H9 (cell line): ENCODE data around the gene FILIP1. TPM values are rescaled to one million over a fixed set of nuclear protein-coding genes. Genes with fewer than 3 reads are reported as not detected.

Experiments
- DNase-seq: peaks from one replicate; pipeline ENCODE4 v3.0.0-alpha.2; 2017
- H2AFZ ChIP-seq: one replicate; pipeline ENCODE4 v1.6.1; 2013; ENCODE audit warnings: mild to moderate bottlenecking, low read length, control low read depth, moderate library complexity
- H2AK5ac ChIP-seq: 2 replicates; pipeline ENCODE4 v1.6.1; 2013; ENCODE audit warnings: low read length, control low read depth, mixed read lengths; ENCODE audit not compliant: insufficient read length
- H2BK120ac ChIP-seq: one replicate; pipeline ENCODE4 v1.6.1; 2013; ENCODE audit warnings: low read depth, mild to moderate bottlenecking, low read length, control low read depth, inconsistent platforms; ENCODE audit not compliant: poor library complexity, severe bottlenecking
- H2BK12ac ChIP-seq: 2 replicates; pipeline ENCODE4 v1.6.1; 2013; ENCODE audit warnings: low read length, control low read depth, mixed read lengths, low read depth; ENCODE audit not compliant: insufficient read length
- H2BK15ac ChIP-seq: 2 replicates; pipeline ENCODE4 v1.6.1; 2013; ENCODE audit warnings: low read depth, low read length, control low read depth
- H2BK20ac ChIP-seq: one replicate; pipeline ENCODE4 v1.6.1; 2013; ENCODE audit warnings: low read depth, mild to moderate bottlenecking, low read length, control low read depth, inconsistent platforms; ENCODE audit not compliant: poor library complexity, severe bottlenecking
- H2BK5ac ChIP-seq: 2 replicates; pipeline ENCODE4 v1.6.1; 2013; ENCODE audit warnings: low read length, control low read depth, mixed read lengths; ENCODE audit not compliant: insufficient read length
- H3K14ac ChIP-seq: 2 replicates; pipeline ENCODE4 v1.6.1; 2013; ENCODE audit warnings: low read length, control low read depth; ENCODE audit not compliant: insufficient read depth
- H3K18ac ChIP-seq: 2 replicates; pipeline ENCODE4 v1.6.1; 2013; ENCODE audit warnings: low read depth, mild to moderate bottlenecking, mixed read lengths, low read length, control low read depth; ENCODE audit not compliant: insufficient read length
- H3K23ac ChIP-seq: 2 replicates; pipeline ENCODE4 v1.6.1; 2013; ENCODE audit warnings: low read length, control low read depth, mixed read lengths, low read depth; ENCODE audit not compliant: insufficient read length
- H3K23me2 ChIP-seq: 2 replicates; pipeline ENCODE4 v1.6.1; 2013; ENCODE audit warnings: low read depth, mild to moderate bottlenecking, mixed read lengths, low read length, control low read depth; ENCODE audit not compliant: insufficient read length, poor library complexity, severe bottlenecking
- H3K27ac ChIP-seq: 2 replicates; pipeline ENCODE4 v1.5.1; 2013; ENCODE audit warnings: low read length, control low read depth, mixed read lengths, low read depth; ENCODE audit not compliant: insufficient read length
- H3K27me3 ChIP-seq: 2 replicates; pipeline ENCODE4 v1.6.1; 2013; ENCODE audit warnings: low read length, control low read depth, inconsistent platforms; ENCODE audit not compliant: insufficient read depth
- H3K4ac ChIP-seq: 2 replicates; pipeline ENCODE4 v1.6.1; 2013; ENCODE audit warnings: low read depth, mild to moderate bottlenecking, control low read depth, inconsistent platforms, low read length, moderate library complexity
- H3K4me1 ChIP-seq: 2 replicates; pipeline ENCODE4 v1.6.1; 2013; ENCODE audit warnings: low read length, control low read depth, inconsistent platforms; ENCODE audit not compliant: insufficient read depth
- H3K4me2 ChIP-seq: 2 replicates; pipeline ENCODE4 v1.6.1; 2013; ENCODE audit warnings: low read length, control low read depth, mixed read lengths; ENCODE audit not compliant: insufficient read length, insufficient read depth
- H3K56ac ChIP-seq: 2 replicates; pipeline ENCODE4 v1.6.1; 2013; ENCODE audit warnings: low read depth, mild to moderate bottlenecking, mixed read lengths, low read length, control low read depth; ENCODE audit not compliant: insufficient read length
- H3K79me1 ChIP-seq: 2 replicates; pipeline ENCODE4 v1.6.1; 2013; ENCODE audit warnings: low read depth, mild to moderate bottlenecking, moderate library complexity, low read length, control low read depth, inconsistent platforms; ENCODE audit not compliant: insufficient read depth, poor library complexity, severe bottlenecking
- H3K79me2 ChIP-seq: 2 replicates; pipeline ENCODE4 v1.6.1; 2013; ENCODE audit warnings: low read length, control low read depth, inconsistent platforms; ENCODE audit not compliant: insufficient read depth
- H3K9ac ChIP-seq: 2 replicates; pipeline ENCODE4 v1.6.1; 2013; ENCODE audit warnings: low read length, control low read depth, mixed read lengths; ENCODE audit not compliant: insufficient read length; ENCODE audit errors: extremely low read depth
- H3K9me3 ChIP-seq: one replicate; pipeline ENCODE4 v1.6.1; 2013; ENCODE audit warnings: low read depth, low read length, inconsistent platforms; ENCODE audit not compliant: control insufficient read depth
- H3T11ph ChIP-seq: one replicate; pipeline ENCODE4 v1.6.1; 2013; ENCODE audit warnings: mild to moderate bottlenecking, low read length, control low read depth, inconsistent platforms
- H4K20me1 ChIP-seq: one replicate; pipeline ENCODE4 v1.6.1; 2013; ENCODE audit not compliant: control insufficient read depth, insufficient read length, insufficient read depth
- H4K5ac ChIP-seq: 2 replicates; pipeline ENCODE4 v1.6.1; 2013; ENCODE audit warnings: low read depth, mild to moderate bottlenecking, mixed read lengths, low read length, control low read depth; ENCODE audit not compliant: insufficient read length
- H4K8ac ChIP-seq: replicated peaks from 2 replicates; pipeline ENCODE4 v1.6.1; 2013; ENCODE audit warnings: low read length, control low read depth, mixed read lengths, low read depth; ENCODE audit not compliant: insufficient read length
- H4K91ac ChIP-seq: 2 replicates; pipeline ENCODE4 v1.6.1; 2013; ENCODE audit warnings: low read depth, mild to moderate bottlenecking, moderate library complexity, mixed read lengths, low read length, control low read depth; ENCODE audit not compliant: insufficient read length
- H3K27ac Mint-ChIP-seq, 3 experiments: 2 replicates in 2 of 3; 3 replicates in 1 of 3; pipeline ENCODE4 v1.8.0; 2020 to 2021; ENCODE audit warnings: mixed read lengths in 3 of 3, mild to moderate bottlenecking in 1 of 3, moderate library complexity in 1 of 3
- H3K27me3 Mint-ChIP-seq: 2 replicates; pipeline ENCODE4 v1.8.0; 2021; ENCODE audit warnings: low read depth, mild to moderate bottlenecking, moderate library complexity, mixed read lengths
- H3K36me3 Mint-ChIP-seq, 3 experiments: 2 replicates in 2 of 3; 3 replicates in 1 of 3; pipeline ENCODE4 v1.8.0; 2020 to 2021; ENCODE audit warnings: low read depth in 3 of 3, mixed read lengths in 3 of 3; ENCODE audit not compliant: insufficient read depth in 1 of 3
- H3K4me1 Mint-ChIP-seq, 2 experiments: 2 replicates each; pipeline ENCODE4 v1.8.0; 2020; ENCODE audit warnings: mixed read lengths in 2 of 2
- H3K4me3 Mint-ChIP-seq, 2 experiments: 2 replicates in 1 of 2; 3 replicates in 1 of 2; pipeline ENCODE4 v1.8.0; 2020 to 2021; ENCODE audit warnings: mild to moderate bottlenecking in 2 of 2, mixed read lengths in 2 of 2, moderate library complexity in 1 of 2
- H3K9me3 Mint-ChIP-seq, 2 experiments: 2 replicates in 1 of 2; 3 replicates in 1 of 2; pipeline ENCODE4 v1.8.0; 2020; ENCODE audit warnings: mild to moderate bottlenecking in 2 of 2, mixed read lengths in 2 of 2, moderate library complexity in 1 of 2
- CTCF ChIP-seq: fragments of 200-600 bp; sonication (generic); conservative IDR thresholded peaks from 3 replicates; pipeline ENCODE4 v1.8.0; 2021; ENCODE audit warnings: antibody characterized with exemption, mild to moderate bottlenecking
- WGBS: extraction: QIAGEN DNeasy Blood & Tissue Kit; methylation state at CpG from one replicate; pipeline ENCODE4 v1.1.7; 2013; ENCODE audit warnings: missing lambda C conversion rate, low lambda C conversion rate, mixed read lengths; ENCODE audit not compliant: insufficient read length; ENCODE audit errors: extremely low coverage; 5-methylcytosine and 5-hydroxymethylcytosine counted together
- total RNA-seq: library from RNA; stranded (reverse); gene quantifications from 2 replicates; pipeline ENCODE4 v1.2.1, GENCODE V29; 2021

The FILIP1 gene
- total RNA-seq, 1 experiment from 2014 or later = 10.5 TPM

DNA sequence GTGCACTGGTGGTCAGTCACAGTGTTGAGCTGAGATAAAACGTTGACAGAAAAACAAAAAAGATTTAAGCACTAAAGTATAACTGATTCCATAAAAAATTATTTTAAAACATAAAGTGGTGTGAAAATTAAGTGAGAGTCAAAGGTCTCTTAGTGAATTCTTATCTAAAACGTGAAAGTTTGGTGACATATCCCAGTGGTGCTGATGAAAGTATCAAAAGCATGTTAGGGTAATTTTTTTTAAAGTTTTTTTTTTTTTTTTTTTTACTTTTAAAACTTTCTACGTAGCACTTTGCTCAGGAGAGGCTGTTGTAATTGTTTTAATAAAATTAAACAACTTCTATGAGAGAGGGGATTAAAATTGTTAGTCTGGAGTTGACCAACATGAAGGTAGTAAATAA lies 143.4 kb downstream of the FILIP1 start:
- Histone ChIP-seq H2BK15ac (no peak overlapping the region), H3K4me2 (peak overlapping the region; percentile 84), H3K56ac (no peak overlapping the region), H2BK120ac (no peak overlapping the region), H3K9ac (peak overlapping the region; percentile 41), H3K9me3 (no peaks in the 10 kb centered on the region), H3K27me3 (no peaks in the 10 kb centered on the region), H4K91ac (no peak overlapping the region), H4K5ac (no peak overlapping the region), H2BK5ac (no peak overlapping the region), H4K20me1 (no peaks in the 10 kb centered on the region), H3K4ac (no peak overlapping the region), H3K23me2 (peaks cover 7% of the 10 kb centered on the region), H4K8ac (no peak overlapping the region), H3K4me1 (peaks cover 5% of the 10 kb centered on the region), H3K14ac (no peak overlapping the region), H2BK20ac (no peak overlapping the region), H3K79me2 (no peaks in the 10 kb centered on the region), H2BK12ac (no peak overlapping the region), H3T11ph (no peak overlapping the region), H2AFZ (no peak overlapping the region), H2AK5ac (no peak overlapping the region), H3K79me1 (no peaks in the 10 kb centered on the region), H3K27ac (no peak overlapping the region), H3K23ac (no peak overlapping the region), H3K18ac (no peak overlapping the region)
- no peak overlapping the region for H3K27ac Mint-ChIP-seq
- peak overlapping the region; percentile 72 to 83 for H3K4me3 Mint-ChIP-seq
- no peak for TF ChIP-seq CTCF
- H3K9me3 Mint-ChIP-seq = no peaks in the 10 kb centered on the region
- no peak for DNase-seq
- no CpG with 5 or more reads among the region's 3 CpGs for WGBS
- peaks cover 44 to 68% of the 10 kb centered on the region in 2 experiments for H3K4me1 Mint-ChIP-seq
- H3K36me3 Mint-ChIP-seq = peaks cover 0 to under 1% (median 0%) of the 10 kb centered on the region in 3 experiments; a peak in 1 of 7 replicates
- no peaks in the 10 kb centered on the region for H3K27me3 Mint-ChIP-seq
